Measurements from ENCODE around the gene CELF2.

The CELF2 gene

DNA sequence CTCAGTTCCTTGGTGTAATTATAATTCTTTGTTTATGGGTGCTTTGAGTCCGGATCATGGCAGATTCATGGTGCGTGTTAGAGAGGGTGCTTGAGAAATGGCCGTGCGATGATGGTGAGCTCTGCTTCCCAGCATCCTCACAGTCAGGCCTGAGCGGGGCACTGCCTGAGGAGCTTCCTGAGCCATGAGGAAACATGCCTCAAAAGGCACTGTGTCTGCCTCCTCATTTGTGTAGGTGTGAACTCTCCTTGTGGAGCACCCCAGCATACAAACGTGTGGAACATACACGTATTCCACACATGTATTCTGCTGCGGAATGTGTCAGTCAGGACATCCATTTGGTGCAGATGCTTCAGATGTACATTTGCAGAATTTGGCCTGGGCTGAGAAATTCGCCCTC is 205.4 kb downstream of the CELF2 start:
- DNase-seq (ENCODE audit: low read depth in 2 of 2), result no peak

DNA sequence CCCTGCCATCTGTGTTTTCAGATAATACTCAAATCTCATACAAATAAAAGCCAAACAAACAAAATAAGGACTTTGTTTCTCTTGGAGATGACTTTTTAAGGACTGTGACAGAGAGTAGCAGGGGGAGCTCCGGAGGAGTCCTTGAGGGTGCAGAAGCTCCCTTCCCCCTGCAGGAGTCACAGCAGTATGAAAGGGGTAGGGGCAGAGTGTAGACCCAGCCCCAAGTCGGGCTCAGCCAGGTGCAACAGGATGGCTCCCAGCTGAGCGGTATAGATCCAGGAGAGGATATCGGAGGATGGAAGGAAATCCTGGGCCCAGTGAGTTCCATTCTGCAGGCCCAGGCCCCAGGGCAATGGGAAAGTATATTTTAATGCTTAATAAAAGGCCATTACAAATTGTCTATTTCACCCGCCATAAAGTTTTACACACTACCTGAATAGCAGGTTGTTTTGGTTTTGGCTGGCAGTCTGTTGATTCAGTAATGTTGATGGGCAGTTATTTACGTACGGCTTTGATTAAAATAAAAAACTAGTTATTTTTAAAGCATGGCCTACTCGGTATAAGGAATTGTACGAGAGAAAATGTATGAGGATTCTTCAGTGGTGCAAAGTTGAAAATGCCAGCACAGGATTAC is 206.0 kb downstream of the CELF2 start:
- DNase-seq (ENCODE audit: low read depth in 2 of 2), result no peak

DNA sequence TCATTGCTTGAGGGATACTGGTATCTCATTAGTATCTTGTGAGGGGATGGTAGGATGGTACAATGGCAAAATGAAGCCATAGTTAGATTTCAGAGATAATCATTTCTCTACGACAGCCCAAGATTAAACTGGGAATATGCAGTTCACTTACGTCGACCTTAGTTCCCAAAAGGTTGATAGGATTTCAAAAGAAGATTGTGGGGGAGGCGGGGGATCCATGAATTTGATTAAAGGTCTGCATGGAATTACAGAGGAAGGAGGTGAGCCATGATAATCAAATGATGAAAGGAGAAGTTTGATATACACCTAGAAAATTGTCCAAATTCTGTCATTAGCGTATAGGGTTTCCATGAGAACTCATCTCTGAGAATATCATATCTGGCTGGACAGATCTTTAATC is 206.6 kb downstream of the CELF2 start:
- DNase-seq (ENCODE audit: low read depth in 2 of 2), result no peak

DNA sequence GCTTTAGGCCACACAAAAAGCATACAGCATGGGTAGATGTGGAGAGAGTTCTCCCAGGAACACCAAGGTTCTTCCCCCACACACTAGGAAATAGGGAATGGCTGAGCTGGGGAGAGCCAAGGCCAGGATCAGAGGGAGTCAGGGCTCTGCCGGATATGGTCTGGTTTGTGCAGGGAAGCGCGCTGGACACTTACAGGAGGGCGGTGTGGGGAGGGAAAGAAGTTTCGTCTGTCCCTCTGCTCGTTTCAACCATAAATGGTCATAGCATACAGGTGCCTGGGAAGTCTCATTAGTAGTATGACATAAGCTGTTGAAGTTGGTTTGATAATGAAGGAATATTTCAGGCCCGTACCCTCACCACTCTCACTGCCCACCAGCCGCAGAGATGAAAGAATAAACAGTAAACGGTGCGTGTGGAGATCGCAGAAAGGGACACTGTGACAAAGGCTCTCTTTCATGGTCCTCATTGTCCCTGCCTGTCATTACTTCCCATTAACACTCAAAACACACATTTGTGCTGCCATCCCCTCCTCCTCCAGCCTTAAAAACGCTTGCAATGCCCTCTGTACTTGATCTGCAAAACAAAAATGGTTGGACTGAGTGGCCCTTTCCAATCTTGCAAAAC is 207.2 kb downstream of the CELF2 start:
- DNase-seq (ENCODE audit: low read depth in 2 of 2), result no peak

DNA sequence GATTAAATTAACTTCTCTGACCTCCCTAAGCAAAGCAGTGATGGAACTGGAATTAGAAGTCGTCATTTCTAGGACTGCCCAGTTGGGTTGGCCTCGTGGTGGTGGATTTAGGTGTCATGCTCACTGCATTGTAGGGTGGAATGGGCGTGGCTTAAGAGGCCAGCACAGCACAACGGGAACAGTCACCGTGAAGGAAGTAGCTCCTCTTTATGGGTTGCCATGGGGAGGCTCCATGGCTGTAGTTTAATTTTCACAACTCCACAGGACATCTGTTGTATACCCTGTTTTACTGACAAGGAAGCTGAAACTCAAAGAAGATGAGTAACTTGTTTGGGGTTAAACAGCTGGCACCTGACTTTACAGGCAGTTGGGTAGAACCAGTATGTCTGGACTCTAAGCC is 208.3 kb downstream of the CELF2 start:
- no peak for DNase-seq (ENCODE audit: low read depth in 2 of 2)

DNA sequence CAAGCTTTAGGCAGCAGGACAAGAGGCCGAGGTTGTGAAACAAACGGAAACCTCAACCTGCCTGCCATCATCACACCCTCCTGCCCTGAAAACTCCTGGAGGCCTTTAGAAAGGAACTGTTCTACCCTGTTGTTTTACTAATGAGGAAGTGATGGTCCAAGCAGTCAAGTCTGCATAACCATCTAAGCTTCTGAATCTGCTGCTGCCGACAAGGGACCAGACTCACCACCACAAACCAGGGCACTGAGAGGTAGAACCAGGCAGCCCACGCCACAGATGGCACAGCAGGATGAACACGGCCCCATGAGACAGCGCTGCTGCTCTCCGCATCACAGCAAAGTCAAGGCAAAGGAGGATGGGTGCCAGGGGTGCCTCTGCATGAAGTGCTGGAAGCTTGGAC is 209.4 kb downstream of the CELF2 start:
- no peak for DNase-seq (ENCODE audit: low read depth in 2 of 2)

DNA sequence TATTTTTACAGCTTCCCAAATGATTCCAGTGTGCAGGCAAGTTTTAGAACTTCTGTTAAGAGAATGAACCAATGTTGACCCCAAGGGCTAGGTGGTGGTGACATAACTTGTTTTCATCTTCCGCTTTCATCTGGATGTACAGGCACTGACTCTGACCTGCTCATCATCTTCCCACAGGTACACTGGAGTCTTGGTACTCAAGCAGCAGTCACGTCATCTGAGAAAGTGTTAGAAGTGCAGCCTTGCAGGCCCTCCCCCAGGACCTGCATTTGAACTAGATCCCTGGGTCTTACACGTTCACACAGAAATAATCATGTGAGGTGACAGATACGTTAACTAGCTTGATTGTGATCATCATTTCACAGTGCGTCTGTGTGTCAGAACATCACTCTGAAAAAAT is 212.2 kb downstream of the CELF2 start:
- no peak for DNase-seq (ENCODE audit: low read depth in 2 of 2)

DNA sequence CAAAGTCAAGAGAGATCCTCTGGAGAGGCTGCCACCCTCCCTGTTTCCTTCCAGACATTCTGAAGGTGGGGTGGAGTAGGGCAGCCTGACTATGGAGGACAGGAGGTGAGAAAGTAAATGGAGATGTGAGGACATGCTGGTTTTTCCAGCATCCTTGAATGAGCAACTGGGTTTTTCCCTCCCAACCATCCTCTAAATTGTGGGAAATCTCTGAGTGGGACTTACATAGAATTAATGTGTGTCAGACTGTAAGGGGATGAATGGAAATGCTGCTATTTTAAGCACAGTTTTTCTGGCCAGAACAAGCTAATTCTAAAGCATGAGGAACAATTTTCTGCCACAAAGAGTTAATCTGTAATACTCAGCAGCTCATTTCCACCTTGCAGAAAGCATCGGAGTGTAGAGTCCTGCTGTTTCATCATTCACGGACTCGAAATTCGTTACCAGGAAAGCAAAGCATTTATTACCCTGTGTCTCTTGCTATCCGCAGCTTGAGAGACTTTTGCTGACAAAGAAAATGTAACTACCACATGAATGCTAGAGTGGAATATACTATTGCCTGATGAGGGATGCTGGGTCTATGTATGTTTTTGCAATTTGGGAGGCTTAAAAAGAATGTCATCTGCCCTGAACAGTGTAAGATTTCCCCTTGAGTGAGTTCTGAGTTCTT is 213.0 kb downstream of the CELF2 start:
- no peak for DNase-seq (ENCODE audit: low read depth in 2 of 2)

DNA sequence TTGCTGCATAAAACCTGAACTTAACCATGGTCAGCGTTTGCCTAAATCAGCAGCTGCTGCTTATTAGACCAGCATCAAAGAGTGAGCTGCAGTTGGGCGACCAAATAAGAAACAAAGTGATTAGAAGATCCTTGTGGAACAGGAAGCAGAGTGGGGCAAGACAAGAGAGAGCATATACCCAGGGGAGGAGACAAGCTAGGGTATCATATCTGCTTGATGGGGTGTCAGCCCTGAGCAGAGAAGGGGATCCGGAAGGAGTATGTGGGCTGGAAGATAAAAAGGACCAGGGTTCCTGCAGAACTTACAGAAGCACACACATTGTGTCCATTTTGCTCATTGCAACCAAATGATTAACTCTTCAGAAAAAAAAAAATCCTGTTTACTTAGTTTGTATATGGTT is 213.6 kb downstream of the CELF2 start:
- no peak for DNase-seq (ENCODE audit: low read depth in 2 of 2)

DNA sequence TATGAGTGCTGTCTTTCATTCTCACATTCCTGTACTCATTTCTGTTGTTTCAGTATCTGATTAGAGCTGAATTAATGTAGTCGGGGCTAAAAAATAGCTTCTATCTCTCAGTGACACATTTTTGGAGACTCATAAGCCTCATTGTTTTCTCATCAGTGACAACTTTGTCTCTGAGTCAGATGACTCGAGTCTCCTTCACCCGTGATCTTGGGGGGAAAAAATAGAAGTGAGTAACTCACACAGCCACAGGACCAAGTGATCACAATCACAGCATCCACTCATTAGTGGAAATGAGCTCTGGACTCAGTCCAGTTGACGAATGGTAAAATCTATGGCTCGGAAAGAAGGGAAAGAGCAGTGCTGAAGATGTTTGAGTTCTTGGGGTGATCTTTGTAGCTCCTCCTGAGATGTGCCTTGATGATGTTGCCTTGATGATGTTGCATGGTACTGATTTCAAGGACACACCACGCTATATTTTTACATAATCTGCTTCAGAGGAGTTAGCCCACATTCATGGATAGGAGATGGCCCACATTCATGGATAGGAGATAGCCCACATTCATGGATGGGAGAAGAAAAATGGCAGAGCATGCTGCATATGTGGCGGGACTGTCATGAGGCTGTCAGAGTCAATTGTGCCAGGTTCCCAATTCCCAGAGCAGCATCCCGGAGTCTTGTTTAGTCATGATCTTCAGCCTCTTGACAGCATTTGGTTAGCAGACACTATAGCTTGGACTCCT is 214.7 kb downstream of the CELF2 start:
- no peak for DNase-seq (ENCODE audit: low read depth in 2 of 2)

DNA sequence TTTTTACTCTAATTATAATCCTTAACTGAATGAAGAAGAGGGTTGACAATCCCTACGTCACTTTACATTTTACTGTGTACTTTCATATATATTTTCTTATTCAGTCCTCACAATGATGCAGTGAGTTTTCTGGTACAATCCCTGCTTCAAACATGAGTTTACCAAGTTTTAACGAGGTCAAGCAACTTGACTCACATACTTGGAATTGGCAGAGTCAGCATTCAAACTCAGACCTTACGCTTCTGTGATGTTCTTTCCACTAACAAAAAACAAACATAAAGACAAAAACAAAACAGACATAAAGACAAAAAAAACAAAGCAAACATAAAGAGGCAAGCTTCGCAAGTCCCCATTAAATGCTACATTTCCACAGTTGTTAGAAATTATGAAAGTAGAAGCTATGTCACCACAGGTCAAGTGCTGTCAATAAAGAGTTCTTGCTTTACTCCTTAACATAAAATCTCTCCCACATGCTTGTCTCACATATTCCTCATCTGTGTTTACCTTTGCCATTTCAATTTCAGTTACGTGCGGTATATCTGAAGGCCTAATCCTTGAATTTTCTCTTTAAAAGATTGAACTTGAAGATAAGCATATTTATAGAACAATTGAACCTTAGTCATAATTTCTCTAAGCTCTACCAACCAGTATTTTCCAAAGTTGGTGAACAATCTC is 217.3 kb downstream of the CELF2 start:
- no peak for DNase-seq (ENCODE audit: low read depth in 2 of 2)

DNA sequence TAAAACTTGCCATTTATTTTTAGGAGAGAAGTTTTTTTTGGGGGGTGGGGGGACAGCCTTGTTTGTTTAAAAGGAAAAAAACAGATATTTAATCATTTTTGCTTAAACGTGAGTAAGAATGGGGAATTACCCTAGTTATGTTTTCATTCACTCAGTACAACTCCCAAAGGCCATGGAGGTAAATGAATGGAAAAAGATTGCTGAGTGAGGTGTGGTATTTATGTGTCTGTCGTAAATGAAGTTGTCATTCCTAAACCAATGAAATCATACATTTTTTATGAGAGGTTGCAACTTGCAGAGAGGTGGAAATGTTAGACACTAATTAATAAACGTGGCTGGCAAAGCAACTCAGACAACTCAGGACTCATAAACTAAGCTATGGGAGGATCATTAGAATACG is 218.1 kb downstream of the CELF2 start:
- DNase-seq (ENCODE audit: low read depth in 2 of 2), result no peak

DNA sequence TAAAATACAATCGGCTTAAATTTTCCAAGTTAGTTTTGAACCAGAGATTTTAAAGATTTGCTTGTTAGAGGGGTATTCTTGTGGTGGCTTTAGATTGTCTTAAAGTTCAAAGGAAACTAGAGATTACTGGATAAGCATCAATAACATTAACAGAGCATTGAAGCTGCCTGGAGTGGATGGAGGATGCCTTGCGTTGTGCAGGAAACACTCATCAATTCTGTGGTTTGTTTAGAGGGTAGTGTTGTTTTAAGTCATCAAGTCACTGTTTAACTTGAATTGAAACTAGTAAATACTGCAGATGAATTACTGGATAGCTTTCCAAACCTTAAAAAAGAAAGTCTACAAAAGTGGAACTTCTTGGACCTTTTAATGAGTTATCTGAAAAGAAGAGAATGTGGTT is 218.6 kb downstream of the CELF2 start:
- DNase-seq (ENCODE audit: low read depth in 2 of 2), result no peak

DNA sequence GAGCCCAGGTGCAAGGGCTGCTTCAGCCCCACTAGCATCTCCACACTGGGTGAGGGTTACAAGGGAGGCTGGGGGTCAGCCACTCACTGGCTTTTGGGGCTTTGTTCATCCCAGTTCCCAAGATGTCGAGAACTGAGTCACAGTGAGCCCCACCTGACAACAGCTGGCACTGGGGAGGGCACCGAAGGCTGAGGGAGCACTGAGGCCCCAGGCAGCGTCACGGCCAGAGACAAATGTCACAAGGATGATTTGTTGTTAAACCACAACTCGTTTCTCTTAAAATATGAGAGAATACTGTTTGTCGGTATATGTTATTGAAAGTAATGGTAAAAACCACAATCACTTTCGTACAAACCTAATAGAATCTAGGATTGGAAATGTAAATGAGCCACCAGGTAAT is 219.9 kb downstream of the CELF2 start:
- no peak for DNase-seq (ENCODE audit: low read depth in 2 of 2)

DNA sequence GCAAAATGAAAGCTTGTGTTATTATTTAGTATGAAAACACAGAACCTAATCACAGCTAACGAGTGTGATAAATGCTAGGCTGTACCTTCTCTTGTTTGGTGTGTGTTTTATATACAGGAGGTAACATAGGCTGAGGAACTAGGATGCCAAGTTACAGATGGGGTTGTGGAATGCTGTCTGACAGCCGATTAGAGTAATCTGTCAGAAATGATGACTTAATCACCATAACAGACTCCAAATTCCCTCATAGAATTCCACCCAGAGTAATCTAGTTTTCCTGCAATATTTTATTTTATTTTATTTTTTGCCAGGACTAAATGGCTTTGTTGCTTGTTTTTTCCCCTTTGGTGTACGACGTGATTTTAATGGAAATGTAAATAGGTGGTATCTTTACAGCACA is 221.2 kb downstream of the CELF2 start:
- DNase-seq (ENCODE audit: low read depth in 2 of 2), result no peak

DNA sequence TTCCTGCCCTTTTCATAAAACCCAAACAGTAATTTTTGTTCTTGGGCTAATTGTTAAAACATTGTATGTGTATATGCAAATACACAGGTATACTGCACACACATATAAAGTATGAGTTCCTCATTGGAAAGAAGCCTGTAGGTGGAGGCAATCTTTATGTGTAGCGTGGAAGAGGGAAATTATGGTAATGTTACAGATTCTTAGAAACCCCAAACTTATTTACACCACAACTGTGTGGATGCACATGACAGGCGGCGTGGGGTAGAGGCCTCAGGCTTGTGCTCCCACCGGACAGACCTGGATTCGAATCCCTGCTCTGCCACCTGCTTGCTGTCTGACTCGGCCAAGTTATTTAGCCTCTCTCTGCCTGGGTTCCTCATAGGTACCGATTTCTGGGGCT is 223.0 kb downstream of the CELF2 start:
- no peak for DNase-seq (ENCODE audit: low read depth in 2 of 2)

DNA sequence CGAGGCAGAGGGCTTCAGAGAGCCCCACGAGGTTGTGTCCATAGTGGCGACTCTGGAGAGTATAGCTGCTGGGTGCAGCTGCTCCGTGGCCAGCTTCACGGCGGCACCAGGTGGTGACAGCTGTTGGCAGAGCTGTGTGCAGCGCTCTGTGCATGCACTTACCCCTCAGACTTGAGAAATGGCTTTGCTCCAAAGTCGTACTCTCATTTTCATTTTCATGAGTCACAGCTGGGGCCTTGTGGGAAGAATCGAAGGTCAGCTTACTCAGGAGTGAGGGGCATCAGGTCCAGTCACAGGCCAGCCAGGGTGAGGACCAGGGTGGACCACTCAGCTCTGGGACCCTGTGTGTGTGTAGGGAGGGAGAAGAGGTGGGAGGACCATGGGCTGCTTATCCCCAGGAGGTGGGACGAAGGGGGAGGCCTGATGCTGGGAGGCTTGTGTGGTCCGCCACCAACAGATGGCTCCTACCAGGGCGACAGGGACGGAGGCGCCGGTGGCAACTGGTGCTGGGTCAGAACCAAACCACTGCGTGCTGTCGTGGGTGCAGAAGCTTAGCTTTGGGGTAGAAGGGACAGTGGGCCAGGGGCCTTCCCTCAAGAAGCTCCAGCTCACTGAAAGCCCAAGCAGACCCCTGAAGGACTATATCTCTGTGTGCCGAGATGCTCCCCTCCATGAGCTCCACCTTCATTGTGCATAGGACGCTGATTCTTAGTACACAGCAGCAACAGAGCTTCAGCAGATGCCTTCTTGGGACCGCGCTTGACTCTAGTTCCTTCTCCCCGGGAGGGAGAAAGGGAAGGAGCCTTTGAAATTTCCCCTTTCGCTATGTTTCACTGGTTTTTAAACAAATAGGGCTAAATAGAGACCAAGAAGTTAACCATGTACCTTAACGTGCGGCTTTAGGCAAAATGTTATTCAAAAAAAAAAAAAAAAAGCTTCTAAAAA is 225.0 kb downstream of the CELF2 start:
- no peak for DNase-seq (ENCODE audit: low read depth in 2 of 2)

DNA sequence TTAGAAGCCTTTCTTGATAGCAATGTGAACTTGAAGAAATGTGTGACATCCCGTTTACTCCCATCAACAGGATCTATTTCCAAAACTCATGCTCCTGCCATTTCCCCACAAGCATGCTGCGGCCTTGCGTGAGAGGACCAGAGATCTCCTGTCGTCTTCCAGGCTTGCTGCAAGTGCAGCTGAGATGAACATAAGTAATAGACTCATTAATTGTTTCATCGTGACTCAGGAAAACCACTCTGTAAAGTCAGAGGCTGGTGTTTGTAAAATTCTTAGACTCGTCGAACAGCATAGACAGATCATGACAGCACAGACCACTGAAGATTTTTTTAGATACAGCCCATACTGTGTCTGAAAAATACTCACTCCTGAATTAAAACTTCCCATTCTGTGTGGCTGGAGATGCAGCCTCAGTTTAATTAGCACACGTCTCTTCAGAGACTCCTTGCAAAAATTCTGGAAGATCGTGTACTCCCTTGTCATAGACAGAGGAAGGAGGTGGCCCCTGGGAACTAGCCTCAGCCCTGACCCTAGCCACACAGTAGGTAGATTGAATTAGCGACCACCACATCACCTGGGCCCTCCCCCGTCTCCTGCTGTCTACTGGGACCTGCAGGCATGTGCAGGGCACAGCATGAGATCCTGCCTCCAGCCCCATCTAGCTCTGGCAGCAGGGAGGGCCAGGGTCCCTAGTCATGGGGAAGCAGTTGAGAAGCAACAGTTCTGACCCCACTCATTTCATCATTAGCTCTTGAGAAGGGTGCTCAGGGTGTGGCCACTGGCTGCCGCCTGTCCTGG is 226.0 kb downstream of the CELF2 start:
- DNase-seq (ENCODE audit: low read depth in 2 of 2), result no peak

DNA sequence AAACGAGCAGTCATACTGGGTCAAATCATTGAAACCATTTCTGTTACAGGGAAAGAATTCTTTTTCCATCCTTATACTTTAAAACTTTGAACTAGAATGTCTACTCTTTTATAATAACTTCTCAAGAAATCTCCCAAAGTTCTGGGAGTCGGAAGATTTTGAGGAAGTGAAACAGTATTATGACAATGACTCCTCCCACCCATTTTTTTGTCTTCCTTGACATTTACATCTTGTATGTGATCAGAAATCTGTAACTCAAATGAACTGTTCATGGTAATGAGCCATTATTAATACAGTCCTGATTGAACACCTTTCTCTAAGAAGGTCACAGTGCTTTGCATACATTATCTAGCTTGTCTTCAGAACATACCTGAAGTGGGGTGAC is 227.4 kb downstream of the CELF2 start:
- DNase-seq (ENCODE audit: low read depth in 2 of 2), result no peak

DNA sequence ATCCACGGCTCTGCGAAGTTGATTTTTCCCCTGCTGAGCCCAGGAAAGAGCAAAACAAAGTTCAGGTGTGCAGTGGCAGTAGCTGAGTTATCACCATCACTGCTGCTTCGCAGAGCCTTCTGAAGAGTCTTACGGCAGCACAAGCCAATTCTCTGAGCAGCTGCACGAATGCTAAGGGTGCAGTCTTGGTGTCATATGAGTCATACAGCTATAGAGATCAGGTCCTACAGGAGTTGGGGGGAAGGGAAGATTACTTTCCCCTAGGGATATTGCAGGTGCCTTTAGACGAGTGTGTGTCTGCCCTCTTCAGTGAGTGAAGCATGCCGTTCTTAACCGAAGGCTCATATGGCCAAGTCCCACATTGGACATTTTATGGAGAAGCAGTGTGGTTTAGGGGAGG is 227.8 kb downstream of the CELF2 start:
- no peak for DNase-seq (ENCODE audit: low read depth in 2 of 2)
